ENCODE measurements around the gene RAB30. TPM values are rescaled to one million over a fixed set of nuclear protein-coding genes. Genes with fewer than 3 reads are reported as not detected.
A peak's percentile ranks its signal among the peaks of the same experiment; 100 is the strongest.
"Not testable (repeated sequence)": the region's sequence is repeated elsewhere in the genome, so short reads cannot be mapped to it uniquely, and the experiment has no call there.

The RAB30 gene
- polyA plus RNA-seq, 1 donor, result 5.3 TPM

- Histone ChIP-seq H3K4me1 (ENCODE audit: control insufficient read depth, insufficient read depth, low read length) (no peaks in the 10 kb centered on the region), H3K27me3 (ENCODE audit: control insufficient read depth, insufficient read depth, low read length) (no peaks in the 10 kb centered on the region), H3K36me3 (ENCODE audit: control insufficient read depth, insufficient read depth, low read length) (no peaks in the 10 kb centered on the region), H3K27ac (ENCODE audit: low read length) (no peak overlapping the region), H3K4me3 (ENCODE audit: low read length) (no peak overlapping the region), H3K9me3 (ENCODE audit: control insufficient read depth, low read depth, low read length) (no peaks in the 10 kb centered on the region)
- no CpG with 5 or more reads among the region's 2 CpGs for WGBS (ENCODE audit: insufficient coverage, low lambda C conversion rate)
- no peak for DNase-seq
These were observed 127.5 kb downstream of the RAB30 start for GRCh38 chr11:82944198-82944597.

DNA sequence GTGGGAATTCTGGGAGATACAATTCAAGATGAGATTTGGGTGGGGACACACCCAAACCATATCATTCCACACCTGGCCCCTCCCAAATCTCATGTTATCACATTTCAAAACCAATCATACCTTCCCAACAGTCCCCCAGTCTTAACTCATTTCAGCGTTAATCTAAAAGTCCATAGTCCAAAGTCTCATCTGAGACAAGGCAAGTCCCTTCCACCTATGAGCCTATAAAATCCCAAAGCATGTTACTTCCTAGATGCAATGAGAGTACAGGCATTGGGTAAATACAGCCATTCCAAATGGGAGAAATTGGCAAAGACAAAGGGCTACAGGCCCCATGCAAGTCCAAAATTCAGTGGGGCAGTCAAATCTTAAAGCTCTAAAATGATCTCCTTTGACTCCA lies 128.3 kb downstream of the RAB30 start:
- not testable (repeated sequence) for H3K27ac ChIP-seq (ENCODE audit: low read length); H3K4me1 ChIP-seq (ENCODE audit: control insufficient read depth, insufficient read depth, low read length); H3K36me3 ChIP-seq (ENCODE audit: control insufficient read depth, insufficient read depth, low read length); H3K4me3 ChIP-seq (ENCODE audit: low read length); H3K9me3 ChIP-seq (ENCODE audit: control insufficient read depth, low read depth, low read length); H3K27me3 ChIP-seq (ENCODE audit: control insufficient read depth, insufficient read depth, low read length)
- 33% methylated on average over 1 of the region's 1 CpG for WGBS (ENCODE audit: insufficient coverage, low lambda C conversion rate)
- peak; percentile 19 to 65 for DNase-seq

DNA sequence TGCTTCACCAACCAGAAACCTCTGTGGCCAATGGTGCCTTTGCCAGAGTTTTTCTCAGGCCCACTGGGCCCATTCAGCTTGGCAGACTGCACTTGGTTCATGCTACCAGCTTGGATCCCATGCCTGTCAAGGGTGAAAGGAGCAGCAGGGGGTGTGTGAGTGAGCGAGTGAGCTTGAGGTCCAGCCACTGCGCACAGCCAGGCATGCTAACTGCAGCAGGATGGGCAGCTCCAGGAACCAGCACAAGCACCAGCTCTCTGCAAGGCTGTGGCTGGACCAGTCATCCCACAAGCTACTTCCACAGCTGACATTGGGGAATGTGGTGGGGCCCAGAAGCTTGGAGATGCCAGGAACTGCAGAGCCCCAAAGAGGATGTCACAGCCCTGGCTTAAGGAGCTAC lies 129.3 kb downstream of the RAB30 start:
- no CpG with 5 or more reads among the region's 2 CpGs for WGBS (ENCODE audit: insufficient coverage, low lambda C conversion rate)
- no peaks in the 10 kb centered on the region for H3K27me3 ChIP-seq (ENCODE audit: control insufficient read depth, insufficient read depth, low read length)
- H3K27ac ChIP-seq (ENCODE audit: low read length), result no peak overlapping the region
- H3K4me1 ChIP-seq (ENCODE audit: control insufficient read depth, insufficient read depth, low read length), result no peaks in the 10 kb centered on the region
- H3K4me3 ChIP-seq (ENCODE audit: low read length), result no peak overlapping the region
- H3K36me3 ChIP-seq (ENCODE audit: control insufficient read depth, insufficient read depth, low read length), result no peaks in the 10 kb centered on the region
- no peak for DNase-seq
- H3K9me3 ChIP-seq (ENCODE audit: control insufficient read depth, low read depth, low read length), result no peaks in the 10 kb centered on the region

- no peaks in the 10 kb centered on the region for H3K27me3 ChIP-seq (ENCODE audit: control insufficient read depth, insufficient read depth, low read length)
- WGBS (ENCODE audit: insufficient coverage, low lambda C conversion rate), result no CpG with 5 or more reads among the region's 2 CpGs
- DNase-seq, result no peak
These were observed 132.2 kb downstream of the RAB30 start for GRCh38 chr11:82939456-82939855.

DNA sequence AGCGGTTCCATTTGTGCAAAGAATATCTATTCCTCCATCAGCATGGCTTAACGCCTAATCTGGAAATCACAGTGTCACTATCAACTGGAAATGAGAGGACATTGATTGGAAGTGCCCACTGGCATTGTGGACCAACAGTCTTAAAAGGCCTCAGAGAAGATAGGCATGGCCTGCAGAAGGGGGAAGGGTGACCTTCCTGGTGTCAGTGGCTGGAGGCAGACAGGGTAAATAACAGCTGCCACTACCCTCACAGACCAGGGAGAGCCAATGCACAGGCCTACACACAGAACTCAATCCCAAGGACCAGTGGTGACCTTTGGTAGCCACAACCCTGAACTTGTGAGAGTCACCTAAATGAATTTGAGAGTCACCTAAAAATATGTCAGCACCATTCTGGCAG lies 134.1 kb downstream of the RAB30 start:
- Histone ChIP-seq H3K4me1 (ENCODE audit: control insufficient read depth, insufficient read depth, low read length) (no peaks in the 10 kb centered on the region), H3K27ac (ENCODE audit: low read length) (no peak overlapping the region), H3K9me3 (ENCODE audit: control insufficient read depth, low read depth, low read length) (no peaks in the 10 kb centered on the region), H3K4me3 (ENCODE audit: low read length) (no peak overlapping the region), H3K27me3 (ENCODE audit: control insufficient read depth, insufficient read depth, low read length) (no peaks in the 10 kb centered on the region), H3K36me3 (ENCODE audit: control insufficient read depth, insufficient read depth, low read length) (peaks cover under 1% of the 10 kb centered on the region)
- DNase-seq, result no peak
- no CpG with 5 or more reads among the region's 2 CpGs for WGBS (ENCODE audit: insufficient coverage, low lambda C conversion rate)

More at GRCh38 chr11:82939456-82939855, 132.2 kb downstream of the RAB30 start:
- no peaks in the 10 kb centered on the region for H3K4me1 ChIP-seq (ENCODE audit: control insufficient read depth, insufficient read depth, low read length)
- H3K4me3 ChIP-seq (ENCODE audit: low read length), result no peak overlapping the region
- H3K9me3 ChIP-seq (ENCODE audit: control insufficient read depth, low read depth, low read length), result no peaks in the 10 kb centered on the region
- no peaks in the 10 kb centered on the region for H3K36me3 ChIP-seq (ENCODE audit: control insufficient read depth, insufficient read depth, low read length)
- H3K27ac ChIP-seq (ENCODE audit: low read length), result no peak overlapping the region

GRCh38 chr11:82936261-82936660 lies 135.4 kb downstream of the RAB30 start:
- H3K4me1 ChIP-seq (ENCODE audit: control insufficient read depth, insufficient read depth, low read length), result no peaks in the 10 kb centered on the region
- DNase-seq, result no peak
- no peak overlapping the region for H3K27ac ChIP-seq (ENCODE audit: low read length)
- no peaks in the 10 kb centered on the region for H3K27me3 ChIP-seq (ENCODE audit: control insufficient read depth, insufficient read depth, low read length)
- no peaks in the 10 kb centered on the region for H3K9me3 ChIP-seq (ENCODE audit: control insufficient read depth, low read depth, low read length)
- WGBS (ENCODE audit: insufficient coverage, low lambda C conversion rate), result 83% methylated on average over 1 of the region's 3 CpGs
- peaks cover 3% of the 10 kb centered on the region for H3K36me3 ChIP-seq (ENCODE audit: control insufficient read depth, insufficient read depth, low read length)
- H3K4me3 ChIP-seq (ENCODE audit: low read length), result no peak overlapping the region

DNA sequence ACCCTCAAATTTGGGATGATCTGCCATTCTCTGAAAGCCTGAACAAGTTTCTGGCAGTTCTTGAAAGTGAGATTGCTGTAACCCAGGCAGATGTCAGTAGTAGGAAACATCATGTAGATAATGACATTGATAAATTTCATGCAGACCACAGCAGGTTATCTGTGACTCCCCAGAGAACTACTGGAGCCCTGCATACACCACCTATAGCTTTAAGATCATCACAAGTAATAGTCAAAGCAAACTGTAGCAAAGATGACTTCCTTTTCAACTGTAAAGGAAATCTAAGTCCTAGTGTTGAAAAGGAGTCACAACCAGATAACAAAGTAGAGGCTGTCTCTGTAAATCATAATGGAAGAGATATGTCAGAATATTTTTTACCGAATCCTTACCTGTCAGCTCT lies 139.1 kb downstream of the RAB30 start:
- DNase-seq, result no peak
- no CpG with 5 or more reads among the region's 1 CpG for WGBS (ENCODE audit: insufficient coverage, low lambda C conversion rate)
- peaks cover 3% of the 10 kb centered on the region for H3K36me3 ChIP-seq (ENCODE audit: control insufficient read depth, insufficient read depth, low read length)
- no peak overlapping the region for H3K4me3 ChIP-seq (ENCODE audit: low read length)
- no peaks in the 10 kb centered on the region for H3K9me3 ChIP-seq (ENCODE audit: control insufficient read depth, low read depth, low read length)
- no peaks in the 10 kb centered on the region for H3K27me3 ChIP-seq (ENCODE audit: control insufficient read depth, insufficient read depth, low read length)
- no peaks in the 10 kb centered on the region for H3K4me1 ChIP-seq (ENCODE audit: control insufficient read depth, insufficient read depth, low read length)
- no peak overlapping the region for H3K27ac ChIP-seq (ENCODE audit: low read length)

GRCh38 chr11:82930734-82931133 lies 141.0 kb downstream of the RAB30 start:
- WGBS (ENCODE audit: insufficient coverage, low lambda C conversion rate), result 100% methylated on average over 2 of the region's 2 CpGs
- no peaks in the 10 kb centered on the region for H3K4me1 ChIP-seq (ENCODE audit: control insufficient read depth, insufficient read depth, low read length)

DNA sequence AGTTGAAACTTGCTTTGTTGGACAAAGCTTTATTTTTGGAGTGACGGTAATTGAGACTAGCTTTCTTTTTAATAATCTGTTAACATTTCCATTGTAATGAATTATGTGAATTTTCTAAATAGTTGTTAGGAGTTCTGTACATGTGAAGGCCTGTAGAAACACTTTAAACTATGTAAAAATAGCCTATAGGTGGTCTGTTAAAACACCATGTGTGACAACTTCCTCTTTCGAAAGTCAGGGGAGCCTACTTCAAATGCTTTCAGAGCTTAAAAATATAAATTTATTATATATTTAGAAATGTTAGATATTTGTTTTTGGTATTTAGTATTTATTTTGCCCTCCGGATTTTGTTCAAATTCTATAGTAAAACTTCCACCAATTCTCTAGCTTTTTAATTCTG lies 141.5 kb downstream of the RAB30 start:
- H3K27me3 ChIP-seq (ENCODE audit: control insufficient read depth, insufficient read depth, low read length), result no peaks in the 10 kb centered on the region
- DNase-seq, result no peak
- H3K9me3 ChIP-seq (ENCODE audit: control insufficient read depth, low read depth, low read length), result no peaks in the 10 kb centered on the region
- no peaks in the 10 kb centered on the region for H3K4me1 ChIP-seq (ENCODE audit: control insufficient read depth, insufficient read depth, low read length)
- no peak overlapping the region for H3K4me3 ChIP-seq (ENCODE audit: low read length)
- peaks cover 3% of the 10 kb centered on the region for H3K36me3 ChIP-seq (ENCODE audit: control insufficient read depth, insufficient read depth, low read length)
- no peak overlapping the region for H3K27ac ChIP-seq (ENCODE audit: low read length)
- 92% methylated on average over 1 of the region's 3 CpGs for WGBS (ENCODE audit: insufficient coverage, low lambda C conversion rate)

More at GRCh38 chr11:82930734-82931133, 141.0 kb downstream of the RAB30 start:
- H3K36me3 ChIP-seq (ENCODE audit: control insufficient read depth, insufficient read depth, low read length), result peaks cover 3% of the 10 kb centered on the region
- H3K27me3 ChIP-seq (ENCODE audit: control insufficient read depth, insufficient read depth, low read length), result no peaks in the 10 kb centered on the region
- no peak overlapping the region for H3K27ac ChIP-seq (ENCODE audit: low read length)
- no peak overlapping the region for H3K4me3 ChIP-seq (ENCODE audit: low read length)
- no peaks in the 10 kb centered on the region for H3K9me3 ChIP-seq (ENCODE audit: control insufficient read depth, low read depth, low read length)
- DNase-seq, result no peak

DNA sequence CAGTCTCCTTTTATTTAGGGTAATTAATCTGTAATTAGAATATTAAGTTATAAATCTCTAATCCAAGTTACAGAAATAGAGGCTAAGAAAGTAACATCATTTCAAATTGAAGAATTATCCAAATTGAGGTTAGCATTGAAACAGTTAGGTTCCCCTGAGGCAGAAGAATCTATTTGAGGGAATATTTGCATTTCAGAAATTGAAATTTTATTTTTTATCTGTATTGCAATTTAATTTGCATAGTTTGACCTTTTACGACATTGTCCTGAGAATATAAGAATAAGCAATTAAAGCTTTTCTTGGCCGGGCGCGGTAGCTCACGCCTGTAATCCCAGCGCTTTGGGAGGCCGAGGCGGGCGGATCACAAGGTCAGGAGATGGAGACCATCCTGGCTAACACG lies 142.6 kb downstream of the RAB30 start:
- Histone ChIP-seq H3K36me3 (ENCODE audit: control insufficient read depth, insufficient read depth, low read length) (peaks cover 3% of the 10 kb centered on the region), H3K4me3 (ENCODE audit: low read length) (no peak overlapping the region), H3K27me3 (ENCODE audit: control insufficient read depth, insufficient read depth, low read length) (no peaks in the 10 kb centered on the region), H3K9me3 (ENCODE audit: control insufficient read depth, low read depth, low read length) (no peaks in the 10 kb centered on the region), H3K4me1 (ENCODE audit: control insufficient read depth, insufficient read depth, low read length) (no peaks in the 10 kb centered on the region), H3K27ac (ENCODE audit: low read length) (no peak overlapping the region)
- DNase-seq, result no peak
- no CpG with 5 or more reads among the region's 10 CpGs for WGBS (ENCODE audit: insufficient coverage, low lambda C conversion rate)

DNA sequence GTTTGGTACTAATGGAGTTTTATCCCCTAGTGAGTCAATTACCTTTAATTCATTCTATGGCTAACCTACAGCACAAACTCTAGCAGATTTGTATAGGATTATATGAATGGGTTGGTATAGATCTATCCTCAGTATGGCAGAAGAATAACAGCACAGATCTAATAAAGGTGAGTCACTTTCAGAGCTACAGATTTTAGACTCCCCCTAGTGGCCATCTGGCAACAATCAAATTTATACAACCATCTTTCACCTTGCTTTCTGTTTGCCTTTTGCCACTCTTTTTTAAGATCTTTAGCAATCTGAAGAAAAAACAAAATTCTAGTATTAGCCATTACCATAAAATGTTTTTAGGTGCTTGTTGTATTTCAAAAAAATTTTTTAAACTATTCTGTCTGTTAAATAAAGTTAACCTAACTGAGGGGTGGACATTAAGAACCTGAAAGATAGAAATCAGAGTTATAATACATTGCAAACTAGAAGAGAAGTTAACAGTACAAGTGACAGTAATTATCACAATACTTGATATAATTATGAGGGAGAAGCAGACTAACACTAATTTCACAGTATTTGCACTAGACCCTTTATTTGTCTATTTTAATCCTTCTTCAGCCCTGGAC lies 144.3 kb downstream of the RAB30 start:
- Histone ChIP-seq H3K9me3 (ENCODE audit: control insufficient read depth, low read depth, low read length) (no peaks in the 10 kb centered on the region), H3K27ac (ENCODE audit: low read length) (no peak overlapping the region), H3K4me3 (ENCODE audit: low read length) (no peak overlapping the region), H3K36me3 (ENCODE audit: control insufficient read depth, insufficient read depth, low read length) (peaks cover under 1% of the 10 kb centered on the region), H3K4me1 (ENCODE audit: control insufficient read depth, insufficient read depth, low read length) (no peaks in the 10 kb centered on the region), H3K27me3 (ENCODE audit: control insufficient read depth, insufficient read depth, low read length) (no peaks in the 10 kb centered on the region)
- DNase-seq, result peak; percentile 27 to 53
